ENCODE results near the gene NAPSA. TPM values are rescaled to one million over a fixed set of nuclear protein-coding genes. Genes with fewer than 3 reads are reported as not detected.
"Not testable (repeated sequence)": the region's sequence is repeated elsewhere in the genome, so short reads cannot be mapped to it uniquely, and the experiment has no call there.

NAPSA gene
- total RNA-seq, 1 donor from 2014 or later: under 0.01 TPM

DNA sequence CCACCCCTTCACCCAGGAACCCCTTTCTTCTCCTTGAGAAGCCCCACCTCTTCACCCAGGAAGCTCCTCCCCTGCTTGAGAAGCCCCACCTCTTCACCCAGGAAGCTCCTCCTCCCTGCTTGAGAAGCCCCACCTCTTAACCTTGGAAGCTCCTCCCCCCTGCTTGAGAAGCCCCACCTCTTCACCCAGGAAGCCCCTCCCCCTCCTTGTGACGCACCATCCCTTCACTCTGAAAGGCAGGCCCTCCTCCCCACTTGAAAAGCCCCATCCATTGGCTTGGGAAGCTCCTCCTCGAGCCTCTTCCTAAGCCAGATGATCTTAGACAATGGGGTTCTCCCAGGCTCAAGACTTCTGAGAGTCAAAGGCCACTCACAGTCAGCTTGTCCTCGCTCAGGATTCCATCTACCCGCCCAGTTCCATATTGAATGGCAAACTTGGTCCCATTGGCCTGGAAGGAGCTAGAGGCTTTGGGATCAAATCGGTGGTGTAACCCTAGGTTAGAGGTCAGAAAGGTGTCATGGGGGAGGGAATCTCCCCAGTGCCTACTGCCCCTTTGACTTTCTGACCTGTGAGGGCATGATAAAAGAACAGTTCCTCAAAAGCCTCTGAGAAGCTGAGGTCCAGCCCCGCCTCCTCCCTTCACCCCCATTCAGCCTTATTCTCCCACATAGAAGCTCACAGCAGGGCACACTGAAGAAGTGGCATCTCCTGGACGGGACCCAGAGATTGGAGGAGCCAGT, 4.0 kb downstream of the NAPSA start:
- DNase-seq (ENCODE audit: low read depth in 2 of 2): no peak

DNA sequence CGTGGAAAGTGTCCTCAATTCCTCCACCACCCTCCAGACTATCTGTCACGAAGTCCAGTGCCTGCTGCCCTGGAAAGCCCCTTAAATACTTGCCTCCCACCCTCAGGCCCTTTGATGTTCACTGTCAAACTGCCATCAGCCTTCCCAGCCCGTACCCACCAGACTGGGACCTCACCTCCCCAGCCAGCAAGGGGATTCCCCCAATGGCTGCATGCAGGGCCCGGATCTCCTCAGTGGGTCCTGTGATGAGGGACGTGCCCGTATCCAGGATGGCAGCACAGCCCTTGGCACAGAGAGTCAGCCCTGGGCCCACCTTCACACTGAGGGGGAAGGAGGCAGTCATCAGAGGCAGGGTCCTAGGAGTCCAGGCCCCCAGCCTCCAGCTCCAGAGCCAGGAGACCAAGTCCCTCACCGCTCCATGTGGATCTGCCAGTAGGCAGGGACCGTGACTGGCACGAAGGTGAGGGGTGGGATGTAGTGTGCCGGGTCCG, 6.1 kb downstream of the NAPSA start:
- DNase-seq (ENCODE audit: low read depth in 2 of 2): no peak

DNA sequence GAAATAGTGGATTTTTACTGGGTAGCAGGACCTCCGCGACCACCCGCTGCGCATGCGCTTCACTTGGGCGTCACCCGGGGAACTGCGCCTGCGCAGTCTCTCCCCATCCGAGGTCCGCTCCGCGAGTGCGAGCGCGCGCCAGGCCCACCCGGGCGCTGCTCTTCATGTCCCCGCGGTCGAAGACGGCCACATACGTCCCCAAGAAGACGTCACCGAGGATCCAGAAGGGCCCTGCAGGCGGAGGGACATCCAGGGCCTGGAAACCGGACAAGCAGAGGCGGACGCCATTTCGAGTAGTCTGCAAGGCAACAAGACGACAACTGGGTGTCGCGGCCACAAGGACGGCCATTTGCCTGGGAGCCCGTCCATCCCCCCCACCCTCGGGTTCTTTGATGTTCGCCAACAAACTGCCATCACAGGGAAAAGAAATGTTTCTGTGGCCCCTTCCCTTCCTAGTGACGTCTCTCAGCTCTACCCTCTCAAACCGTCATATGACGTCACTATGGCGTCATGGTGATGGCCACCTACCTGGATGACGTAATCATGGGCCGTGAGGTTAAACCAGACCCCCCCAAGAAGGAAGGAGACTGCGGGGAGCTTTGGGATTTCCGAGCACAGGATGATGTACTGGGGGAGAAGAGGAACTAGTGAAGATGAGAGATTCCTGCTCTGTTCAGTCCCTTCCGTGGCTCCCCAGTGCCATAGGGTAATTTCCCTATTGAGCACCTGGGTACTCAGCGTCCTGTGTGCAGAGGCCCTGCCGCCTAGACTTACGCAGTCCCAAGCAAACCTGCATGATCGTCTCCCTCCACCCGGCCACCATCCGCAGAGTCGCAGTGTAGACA, 6.7 kb downstream of the NAPSA start:
- peak in 1 of 2 donors; percentile 58 for DNase-seq (ENCODE audit: low read depth in 2 of 2)

DNA sequence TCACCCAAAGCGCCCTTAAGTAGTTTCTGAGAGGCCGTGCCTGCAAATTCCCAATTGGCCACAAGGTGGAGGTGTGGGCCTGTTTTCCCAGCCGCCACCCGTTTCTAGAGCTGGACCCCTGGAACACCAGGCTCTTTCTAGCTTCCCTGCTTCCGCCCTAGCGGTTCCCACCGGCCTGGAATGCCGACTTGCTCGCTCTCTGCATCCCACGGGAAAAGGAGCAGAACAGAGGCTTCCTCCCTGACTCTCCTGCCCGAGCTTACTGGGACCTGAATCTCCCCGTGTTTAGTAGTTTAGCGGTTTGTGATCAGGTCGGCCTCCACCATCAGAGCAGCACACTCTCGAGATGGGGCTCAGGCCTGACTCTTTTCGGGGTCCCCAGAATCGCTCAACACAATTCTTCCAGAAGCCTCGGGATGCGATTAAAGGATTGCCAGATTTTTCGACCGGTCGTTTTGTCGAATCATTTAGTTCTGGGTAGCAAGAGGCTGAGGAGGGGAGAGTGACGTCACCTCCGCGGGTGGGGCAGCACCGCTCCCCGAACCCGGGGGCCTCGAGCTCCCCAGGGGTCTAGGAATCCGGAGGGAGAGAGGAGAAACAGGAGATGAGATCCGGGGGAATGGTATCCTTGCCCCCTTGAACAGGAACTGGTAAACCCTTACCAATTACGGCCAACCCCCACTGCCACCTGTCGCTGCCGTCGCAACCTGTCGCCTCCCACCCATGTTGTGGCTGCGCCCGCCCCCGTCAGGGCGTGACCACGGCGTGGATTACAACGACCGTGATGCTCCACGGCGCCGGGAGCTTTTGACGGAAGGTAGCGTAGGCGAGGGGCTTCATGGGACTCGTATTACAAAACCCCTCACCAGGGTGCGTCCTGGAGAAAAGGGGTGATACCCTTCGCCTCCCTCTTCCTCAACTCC, 8.0 kb downstream of the NAPSA start:
- DNase-seq (ENCODE audit: low read depth in 2 of 2): peak in 1 of 2 donors; percentile 63

DNA sequence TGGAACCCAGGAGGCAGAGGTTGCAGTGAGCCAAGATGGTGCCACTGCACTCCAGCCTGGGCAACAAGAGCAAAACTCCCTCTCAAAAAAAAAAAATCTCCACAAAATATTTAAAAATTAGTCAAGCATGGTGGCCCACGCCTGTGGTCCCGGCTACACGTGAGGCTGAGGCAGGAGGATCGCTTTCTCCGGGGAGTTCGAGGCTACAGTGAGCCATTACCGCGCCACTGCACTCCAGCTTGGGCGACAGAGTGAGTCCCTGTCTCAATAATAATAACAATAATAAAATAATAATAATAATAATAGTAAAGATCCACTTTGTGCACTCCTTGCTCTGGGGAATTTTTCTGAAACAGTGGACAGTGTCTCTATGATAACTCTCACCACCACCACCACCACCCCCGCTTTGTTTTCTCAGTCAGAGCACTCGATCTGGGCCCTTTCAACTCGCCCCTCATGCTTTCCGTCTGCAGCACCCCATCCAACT, 8.7 kb downstream of the NAPSA start:
- no peak for DNase-seq (ENCODE audit: low read depth in 2 of 2)

DNA sequence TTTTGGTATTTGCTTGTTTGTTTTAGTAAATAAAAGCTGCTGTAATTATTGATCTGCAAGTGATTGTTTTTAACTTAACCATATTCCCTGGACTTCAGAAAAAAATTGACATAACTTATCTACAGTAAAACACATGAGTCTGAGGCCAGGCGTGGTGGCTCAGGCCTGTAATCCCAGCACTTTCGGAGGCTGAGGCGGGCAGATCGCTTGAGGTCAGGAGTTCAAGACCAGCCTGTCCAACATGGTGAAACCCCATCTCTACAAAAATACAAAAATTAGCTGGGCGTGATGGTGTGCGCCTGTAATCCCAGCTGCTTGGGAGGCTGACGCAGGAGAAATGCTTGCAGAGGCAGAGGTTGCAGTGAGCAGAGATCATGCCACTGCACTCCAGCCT, 12.0 kb downstream of the NAPSA start:
- DNase-seq (ENCODE audit: low read depth in 2 of 2): not testable (repeated sequence)

DNA sequence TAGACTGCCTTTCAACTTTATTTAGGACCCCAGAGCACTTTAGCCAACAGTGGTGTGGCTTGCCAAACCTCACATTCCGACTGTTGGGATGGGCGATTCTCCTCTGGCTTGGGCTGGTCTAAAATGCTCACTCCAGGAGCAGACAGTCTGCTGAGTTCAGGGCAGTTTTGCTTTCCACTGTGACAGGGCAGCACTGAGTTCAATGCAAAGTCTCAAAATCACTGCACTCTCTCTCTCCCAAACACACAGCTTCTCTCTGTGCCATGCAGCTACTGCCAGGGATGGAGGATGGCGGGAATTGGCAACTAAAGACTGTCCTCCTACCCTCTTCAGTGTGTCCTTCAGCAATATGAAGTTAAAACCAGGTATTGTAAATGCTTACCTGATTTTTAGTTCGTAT, 13.2 kb downstream of the NAPSA start:
- no peak for DNase-seq (ENCODE audit: low read depth in 2 of 2)

DNA sequence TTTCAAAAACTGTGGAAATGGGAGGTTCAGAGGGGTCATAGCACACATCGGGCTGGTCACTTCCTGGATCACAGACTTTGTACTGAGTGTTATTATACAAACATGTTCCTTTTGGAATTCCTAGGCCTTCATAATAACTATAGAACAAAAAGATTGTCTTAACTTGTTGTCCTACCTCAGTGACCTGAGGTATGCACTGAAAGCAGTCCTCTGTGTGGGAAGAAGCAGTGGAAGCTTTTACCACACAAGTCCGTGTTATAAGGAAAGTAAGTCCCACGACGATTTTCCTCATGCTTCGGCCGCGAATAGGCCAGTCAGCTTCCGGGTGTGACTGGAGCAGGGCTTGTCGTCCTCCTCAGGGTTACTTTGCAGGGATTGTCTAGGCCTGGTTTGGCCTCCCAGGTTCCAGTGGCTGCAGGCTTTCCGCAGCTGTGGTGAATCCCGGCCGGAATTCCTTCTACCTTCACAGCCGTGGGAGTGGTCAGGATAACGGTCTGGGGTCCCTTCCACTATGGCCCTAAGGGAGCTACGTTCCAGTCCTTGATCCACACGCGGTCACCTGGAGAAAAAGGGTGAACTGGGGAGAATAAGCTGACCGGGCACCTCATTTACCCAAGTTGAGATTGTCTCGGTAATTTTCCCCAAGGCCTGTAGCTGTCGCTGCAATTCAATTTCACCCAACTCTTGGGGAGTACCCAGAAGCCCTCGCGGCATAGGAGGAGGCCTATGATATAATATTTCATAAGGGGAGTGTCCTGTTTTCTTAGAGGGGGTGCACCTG, 16.0 kb downstream of the NAPSA start:
- DNase-seq (ENCODE audit: low read depth in 2 of 2): peak in 1 of 2 donors; percentile 76

DNA sequence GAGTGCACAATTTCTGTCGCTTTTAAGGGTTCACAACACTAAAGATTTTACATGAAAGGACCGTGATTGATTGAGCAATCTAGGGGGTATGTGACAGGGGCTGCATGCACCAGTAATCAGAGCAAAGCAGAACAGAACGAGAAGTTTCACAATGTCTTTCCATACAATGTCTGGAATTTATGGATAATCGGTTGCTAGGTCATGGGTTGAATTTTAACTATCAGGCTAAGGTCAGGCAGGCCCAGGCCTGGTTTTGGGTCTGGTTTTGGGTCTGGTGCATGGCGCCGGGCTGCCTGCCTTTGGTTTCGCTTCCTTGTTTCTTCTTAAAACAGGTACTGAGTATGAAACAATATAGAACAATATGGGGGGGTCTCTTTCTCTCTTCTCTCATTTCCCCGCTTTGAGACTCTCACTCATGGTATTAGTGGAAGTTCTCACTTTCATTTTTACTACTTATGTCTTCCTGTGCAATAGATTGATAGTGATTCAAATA, 18.3 kb downstream of the NAPSA start:
- DNase-seq (ENCODE audit: low read depth in 2 of 2): not testable (repeated sequence)

DNA sequence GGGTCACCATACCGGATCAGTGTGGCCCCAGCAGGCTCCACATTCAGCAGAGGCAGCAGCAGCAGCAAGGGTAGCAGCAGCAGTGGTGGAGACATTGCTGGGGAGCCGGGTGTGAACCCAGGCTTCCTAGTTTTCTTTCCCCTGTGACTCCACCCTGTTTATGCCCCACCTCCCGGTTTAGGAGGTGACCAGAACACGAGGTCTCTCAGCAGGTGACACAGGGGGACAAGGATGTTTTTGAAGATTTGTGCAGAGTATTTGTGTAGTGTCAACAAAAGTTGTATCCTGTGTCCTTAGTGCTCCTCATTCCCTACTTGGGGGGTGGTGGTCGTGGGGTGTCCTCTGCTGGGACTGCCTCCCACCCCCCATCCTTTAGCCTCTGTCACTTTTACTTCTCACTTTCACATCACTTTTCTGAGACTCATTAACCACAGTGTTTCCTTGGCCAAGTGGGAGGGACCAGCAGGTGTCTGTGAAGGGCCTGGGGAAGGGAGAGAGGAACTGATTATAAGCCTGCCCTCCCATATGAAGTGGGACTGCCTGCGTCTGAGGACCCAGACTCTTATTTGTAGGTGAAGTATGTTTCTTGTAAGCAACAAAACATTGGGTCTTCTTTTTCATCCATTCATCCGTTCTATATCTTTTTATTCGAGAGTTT, 20.6 kb downstream of the NAPSA start:
- no peak for DNase-seq (ENCODE audit: low read depth in 2 of 2)

DNA sequence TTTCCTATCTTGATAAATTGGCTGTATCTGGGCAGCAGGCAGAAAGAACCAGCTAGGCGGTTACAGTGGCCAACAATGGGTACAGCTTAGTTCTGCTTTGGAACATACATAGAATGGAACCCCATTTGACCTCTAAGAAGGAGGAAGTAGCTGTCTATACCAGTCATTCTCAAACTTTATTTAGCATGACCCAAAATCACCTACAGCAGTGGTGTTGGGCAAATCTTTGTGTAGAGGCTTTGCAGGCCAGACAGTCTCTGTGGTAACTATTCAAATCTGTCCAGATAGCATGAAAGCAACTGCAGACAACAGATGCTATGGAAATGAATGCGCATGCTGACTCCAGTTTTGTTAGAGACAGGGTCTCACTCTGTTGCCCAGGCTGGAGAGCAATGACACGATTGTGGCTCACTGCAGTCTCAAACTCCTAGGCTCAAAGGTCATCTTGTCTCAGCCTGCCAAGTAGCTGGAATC, 24.3 kb downstream of the NAPSA start:
- DNase-seq (ENCODE audit: low read depth in 2 of 2): no peak

DNA sequence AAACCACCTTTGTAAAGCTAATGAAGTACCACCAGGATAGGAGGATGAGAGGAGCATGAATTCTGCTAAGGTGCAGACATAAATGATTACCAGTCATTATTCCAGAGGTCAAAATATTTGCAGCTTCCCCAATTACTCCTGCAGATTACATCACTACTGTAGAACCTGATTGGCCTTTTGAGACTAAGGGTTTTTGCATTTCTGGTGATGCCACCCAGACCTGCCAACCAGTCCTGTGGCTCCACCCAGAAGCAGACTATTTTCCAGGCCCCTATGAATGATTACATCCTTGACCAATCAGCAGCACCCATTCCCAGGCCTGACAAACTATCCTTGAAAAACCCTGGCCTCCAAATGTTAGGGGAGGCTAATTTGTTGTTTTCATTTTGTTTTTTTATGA, 25.1 kb downstream of the NAPSA start:
- DNase-seq (ENCODE audit: low read depth in 2 of 2): no peak

DNA sequence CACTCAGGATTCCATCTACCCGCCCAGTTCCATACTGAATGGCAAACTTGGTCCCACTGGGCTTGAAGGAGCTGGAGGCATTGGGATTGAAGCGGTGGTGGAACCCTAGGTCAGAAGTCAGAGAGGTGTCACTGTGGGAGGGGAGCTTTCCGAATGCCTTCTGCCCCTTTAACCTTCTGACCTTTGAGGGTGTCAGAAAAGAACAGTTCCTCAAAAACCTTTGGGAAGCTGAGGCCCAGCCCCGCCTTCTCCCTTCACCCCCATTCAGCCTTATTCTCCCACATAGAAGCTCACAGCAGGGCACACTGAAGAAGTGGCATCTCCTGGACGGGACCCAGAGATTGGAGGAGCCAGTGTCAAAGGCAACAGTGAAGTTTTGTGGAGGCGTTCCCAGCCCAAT, 28.4 kb downstream of the NAPSA start:
- not testable (repeated sequence) for DNase-seq (ENCODE audit: low read depth in 2 of 2)

DNA sequence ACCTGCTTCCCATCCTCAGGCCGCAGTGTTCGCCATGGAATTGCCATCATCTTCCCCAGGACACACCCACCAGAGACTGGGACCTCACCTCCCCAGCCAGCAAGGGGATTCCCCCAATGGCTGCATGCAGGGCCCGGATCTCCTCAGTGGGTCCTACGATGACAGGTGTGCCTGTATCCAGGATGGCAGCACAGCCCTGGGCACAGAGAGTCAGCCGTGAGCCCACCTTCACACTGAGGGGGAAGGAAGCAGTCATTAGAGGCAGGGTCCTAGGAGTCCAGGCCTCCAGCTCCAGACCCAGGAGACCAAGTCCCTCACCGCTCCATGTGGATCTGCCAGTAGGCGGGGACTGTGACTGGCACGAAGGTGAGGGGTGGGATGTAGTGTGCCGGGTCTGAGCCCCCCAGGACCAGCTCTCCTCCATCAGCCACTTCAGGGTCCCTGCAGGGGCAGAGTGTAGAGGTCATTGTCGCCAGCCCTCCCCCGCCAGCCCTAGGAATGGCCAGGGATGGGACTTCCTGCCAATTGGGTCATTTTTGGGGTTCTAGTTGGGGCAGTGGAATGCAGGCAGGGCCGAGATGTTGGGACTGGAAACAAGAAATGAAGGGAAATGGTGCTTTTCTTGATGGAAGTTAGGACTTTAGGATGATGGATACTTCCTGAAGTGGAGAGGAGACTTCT, 30.6 kb downstream of the NAPSA start:
- no peak for DNase-seq (ENCODE audit: low read depth in 2 of 2)

DNA sequence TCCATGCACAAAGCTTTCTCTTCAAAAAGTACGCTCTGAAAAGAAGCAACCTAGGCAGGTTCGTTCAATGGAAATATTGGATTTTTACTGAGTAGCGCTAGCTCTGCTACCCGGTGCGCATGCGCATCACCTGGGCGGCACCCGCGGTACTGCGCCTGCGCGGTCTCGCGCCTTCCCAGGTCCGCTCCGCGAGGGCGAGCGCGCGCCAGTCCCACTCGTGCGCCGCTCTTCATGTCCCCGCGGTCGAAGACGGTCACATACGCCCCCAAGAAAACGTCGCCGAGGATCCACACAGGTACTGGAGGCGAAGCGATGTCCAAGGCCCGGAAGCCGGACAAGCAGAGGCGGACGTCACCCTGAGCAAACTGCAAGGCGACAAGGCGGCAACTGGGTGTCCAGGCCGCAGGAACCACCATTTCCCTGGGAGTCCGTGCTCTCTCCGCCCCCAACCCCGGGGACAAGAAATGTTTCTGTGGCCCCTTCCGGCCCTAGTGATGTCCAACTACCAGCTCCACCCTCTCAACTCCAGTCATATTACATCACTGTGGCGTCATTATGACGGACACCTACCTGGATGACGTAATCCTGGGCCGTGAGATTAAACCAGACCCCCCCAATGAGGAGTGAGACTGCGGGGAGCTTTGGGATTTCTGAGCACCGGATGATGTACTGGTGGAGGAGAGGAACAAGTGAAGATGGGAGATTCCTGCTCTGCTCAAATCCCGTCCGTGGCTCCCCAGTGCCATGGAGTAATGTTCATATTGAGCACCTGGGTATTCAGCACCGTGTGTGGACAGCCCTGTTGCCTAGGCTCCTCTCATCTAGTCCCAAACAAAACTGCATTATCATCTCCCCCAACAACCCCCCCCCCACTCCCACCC, 31.5 kb downstream of the NAPSA start:
- DNase-seq (ENCODE audit: low read depth in 2 of 2): peak in 1 of 2 donors; percentile 60

DNA sequence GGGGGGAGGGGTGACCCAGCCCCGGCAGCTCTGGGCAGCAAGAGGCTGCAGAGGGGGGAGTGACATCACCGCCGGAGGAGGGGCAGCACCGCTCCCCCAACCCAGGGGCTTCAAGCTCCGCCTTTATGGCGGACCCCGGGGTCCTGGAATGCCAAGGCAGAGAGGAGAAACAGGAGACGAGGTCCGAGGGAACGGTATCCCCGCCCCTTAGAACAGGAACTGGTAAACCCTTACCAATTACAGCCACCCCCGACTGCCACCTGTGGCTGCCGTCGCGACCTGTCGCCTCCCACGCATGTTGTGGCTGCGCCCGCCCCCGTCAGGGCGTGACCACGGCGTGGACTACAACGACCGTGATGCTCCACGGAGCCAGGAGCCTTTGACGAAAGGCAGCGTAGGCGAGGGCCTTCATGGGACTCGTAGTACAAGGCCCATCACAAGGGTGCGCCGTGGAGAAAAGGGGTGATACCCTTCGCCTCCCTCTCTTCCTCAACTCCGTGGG, 32.2 kb downstream of the NAPSA start:
- peak; percentile 89 to 90 for DNase-seq (ENCODE audit: low read depth in 2 of 2)

DNA sequence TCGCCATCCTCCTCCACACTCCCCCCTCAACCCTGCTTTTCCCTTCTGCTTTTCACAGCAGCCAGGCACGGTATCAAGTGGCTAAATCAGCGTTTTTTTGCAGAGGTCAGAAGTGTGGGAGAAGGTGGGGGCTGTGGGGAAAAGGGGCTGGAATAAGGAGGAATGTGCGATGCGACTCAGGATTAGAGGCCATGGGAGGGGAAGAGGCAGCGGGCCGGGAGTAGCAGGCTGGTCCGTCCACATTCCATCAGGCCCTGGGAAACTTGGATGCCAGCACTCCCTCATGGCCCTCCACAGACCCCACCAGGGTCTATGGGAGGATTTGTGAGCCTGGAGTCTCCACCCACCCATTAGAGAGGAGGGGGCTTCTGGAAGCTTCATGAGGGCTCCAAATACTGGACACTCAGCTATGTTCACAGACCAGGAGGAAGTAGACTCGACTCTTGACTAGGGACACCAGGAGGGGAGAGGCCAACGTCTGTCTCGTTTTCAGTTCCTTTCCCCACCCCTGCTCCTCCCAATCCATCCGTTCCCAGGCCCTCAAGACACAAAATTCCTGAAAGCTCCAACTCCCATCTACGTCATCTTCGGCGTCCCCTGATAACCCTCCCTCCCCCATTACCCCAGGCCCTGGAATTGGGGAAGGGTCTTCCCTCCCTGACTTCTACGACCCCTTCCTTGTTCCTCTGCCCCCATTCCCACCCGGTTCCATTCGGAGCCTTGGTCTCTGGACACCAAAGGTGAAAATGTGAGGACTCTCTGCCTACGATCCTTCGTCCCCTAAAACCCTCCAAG, 33.0 kb downstream of the NAPSA start:
- no peak for DNase-seq (ENCODE audit: low read depth in 2 of 2)

Data from dermis microvascular lymphatic vessel endothelial cell (primary cell).